Measurements from ENCODE around the gene YIPF5. TPM values are rescaled to one million over a fixed set of nuclear protein-coding genes. Genes with fewer than 3 reads are reported as not detected.

YIPF5 gene
- total and polyA plus RNA-seq, 4 donors: 10.6 to 51.9 (median 34.1) TPM

GRCh38 chr5:144167998-144168397 is 2.5 kb downstream of the YIPF5 start:
- ATAC-seq (ENCODE audit: insufficient read depth, low FRiP score) (no peak), DNase-seq (no peak)
- 81 to 87% methylated on average over 3 of the region's 3 CpGs for WGBS, 2 donors
- no peak for TF ChIP-seq CTCF (IDR thresholded peaks at IDR 0.05; ENCODE audit: control extremely low read depth, extremely low read depth)
- no peaks in the 10 kb centered on the region for H3K9me3 ChIP-seq (ENCODE audit: control insufficient read depth in 4 of 4, insufficient read depth in 3 of 4, low read length in 3 of 4)
- H3K36me3 ChIP-seq (ENCODE audit: control insufficient read depth in 4 of 4, insufficient read depth in 4 of 4, low read length in 4 of 4): peaks cover 3 to 26% (median 10%) of the 10 kb centered on the region in 4 donors
- H3K4me3 ChIP-seq: no peak overlapping the region
- no peak overlapping the region for H3K9ac ChIP-seq (ENCODE audit: insufficient read depth in 1 of 2, low read length in 2 of 2)
- no peaks in the 10 kb centered on the region for H3K27me3 ChIP-seq (ENCODE audit: control insufficient read depth in 3 of 3, insufficient read depth in 3 of 3, low read length in 2 of 3)
- H3K27ac ChIP-seq (ENCODE audit: low read depth in 1 of 2, low read length in 1 of 2): no peak overlapping the region
- H3K4me1 ChIP-seq (ENCODE audit: control insufficient read depth in 5 of 5, insufficient read depth in 5 of 5, low read length in 5 of 5): peaks cover 0 to 14% (median 11%) of the 10 kb centered on the region in 5 donors

GRCh38 chr5:144166696-144167095 is 3.8 kb downstream of the YIPF5 start:
- WGBS, 2 donors: 86 to 94% methylated on average over 1 of the region's 1 CpG
- no peak overlapping the region for H3K9ac ChIP-seq (ENCODE audit: insufficient read depth in 1 of 2, low read length in 2 of 2)
- H3K9me3 ChIP-seq (ENCODE audit: control insufficient read depth in 4 of 4, insufficient read depth in 3 of 4, low read length in 3 of 4): no peaks in the 10 kb centered on the region
- DNase-seq (no peak), ATAC-seq (ENCODE audit: insufficient read depth, low FRiP score) (no peak)
- H3K4me1 ChIP-seq (ENCODE audit: control insufficient read depth in 5 of 5, insufficient read depth in 5 of 5, low read length in 5 of 5): peaks cover 0 to 14% (median 11%) of the 10 kb centered on the region in 5 donors
- no peak overlapping the region for H3K27ac ChIP-seq (ENCODE audit: low read depth in 1 of 2, low read length in 1 of 2)
- TF ChIP-seq CTCF (IDR thresholded peaks at IDR 0.05; ENCODE audit: control extremely low read depth, extremely low read depth): no peak
- peaks cover 3 to 38% (median 20%) of the 10 kb centered on the region in 4 donors for H3K36me3 ChIP-seq (ENCODE audit: control insufficient read depth in 4 of 4, insufficient read depth in 4 of 4, low read length in 4 of 4)
- H3K4me3 ChIP-seq: no peak overlapping the region
- no peaks in the 10 kb centered on the region for H3K27me3 ChIP-seq (ENCODE audit: control insufficient read depth in 3 of 3, insufficient read depth in 3 of 3, low read length in 2 of 3)

GRCh38 chr5:144162686-144163085 is 7.8 kb downstream of the YIPF5 start:
- Histone ChIP-seq H3K27ac (ENCODE audit: low read depth in 1 of 2, low read length in 1 of 2) (no peak overlapping the region), H3K27me3 (ENCODE audit: control insufficient read depth in 3 of 3, insufficient read depth in 3 of 3, low read length in 2 of 3) (no peaks in the 10 kb centered on the region), H3K9me3 (ENCODE audit: control insufficient read depth in 4 of 4, insufficient read depth in 3 of 4, low read length in 3 of 4) (no peaks in the 10 kb centered on the region), H3K36me3 (ENCODE audit: control insufficient read depth in 4 of 4, insufficient read depth in 4 of 4, low read length in 4 of 4) (peaks cover 8 to 44% (median 26%) of the 10 kb centered on the region in 4 donors), H3K4me3 (no peak overlapping the region), H3K9ac (ENCODE audit: insufficient read depth in 1 of 2, low read length in 2 of 2) (no peak overlapping the region), H3K4me1 (ENCODE audit: control insufficient read depth in 5 of 5, insufficient read depth in 5 of 5, low read length in 5 of 5) (peaks cover 0 to 4% (median 0%) of the 10 kb centered on the region in 5 donors)
- TF ChIP-seq CTCF (IDR thresholded peaks at IDR 0.05; ENCODE audit: control extremely low read depth, extremely low read depth): no peak
- DNase-seq: no peak
- WGBS, 2 donors: 95 to 100% methylated on average over 1 of the region's 1 CpG
- ATAC-seq (ENCODE audit: insufficient read depth, low FRiP score): no peak

- no peaks in the 10 kb centered on the region for H3K9me3 ChIP-seq (ENCODE audit: control insufficient read depth in 4 of 4, insufficient read depth in 3 of 4, low read length in 3 of 4)
- DNase-seq (no peak), ATAC-seq (ENCODE audit: insufficient read depth, low FRiP score) (no peak)
- peaks cover 5 to 13% (median 9%) of the 10 kb centered on the region in 4 donors for H3K36me3 ChIP-seq (ENCODE audit: control insufficient read depth in 4 of 4, insufficient read depth in 4 of 4, low read length in 4 of 4)
- 79 to 87% methylated on average over 2 of the region's 2 CpGs for WGBS, 2 donors
- no peak overlapping the region for H3K27ac ChIP-seq (ENCODE audit: low read depth in 1 of 2, low read length in 1 of 2)
- H3K4me3 ChIP-seq: no peak overlapping the region
- H3K27me3 ChIP-seq (ENCODE audit: control insufficient read depth in 3 of 3, insufficient read depth in 3 of 3, low read length in 2 of 3): no peaks in the 10 kb centered on the region
- H3K9ac ChIP-seq (ENCODE audit: insufficient read depth in 1 of 2, low read length in 2 of 2): no peak overlapping the region
- TF ChIP-seq CTCF (IDR thresholded peaks at IDR 0.05; ENCODE audit: control extremely low read depth, extremely low read depth): no peak
- H3K4me1 ChIP-seq (ENCODE audit: control insufficient read depth in 5 of 5, insufficient read depth in 5 of 5, low read length in 5 of 5): no peaks in the 10 kb centered on the region
Measured at GRCh38 chr5:144156767-144157171, 13.7 kb downstream of the YIPF5 start.
